ENCODE data around the gene TPK1. TPM values are rescaled to one million over a fixed set of nuclear protein-coding genes. Genes with fewer than 3 reads are reported as not detected.
A peak's percentile ranks its signal among the peaks of the same experiment; 100 is the strongest.

Gene TPK1
- total and polyA plus RNA-seq, 2 of the 8 experiments (the other 6 are each of a cell fraction or from before 2014, with no cell fraction given): 1.9 to 2.7 TPM

- Histone ChIP-seq H3K4me1 (replicated peaks in 1 of 4; ENCODE audit: control insufficient read depth in 3 of 4, insufficient read depth in 4 of 4, low read length in 3 of 4) (no peaks in the 10 kb centered on the region), H2BK5ac (ENCODE audit: low read depth, low read length) (no peak overlapping the region), H3K27me3 (replicated peaks in 1 of 4; ENCODE audit: control insufficient read depth in 3 of 4, extremely low read depth in 1 of 4, insufficient read depth in 3 of 4, low read length in 3 of 4) (no peaks in the 10 kb centered on the region), H3K79me1 (ENCODE audit: low read depth, low read length) (no peaks in the 10 kb centered on the region), H3K79me2 (ENCODE audit: control insufficient read depth in 1 of 2, insufficient read depth in 2 of 2, low read length in 2 of 2) (no peaks in the 10 kb centered on the region), H3K9ac (replicated peaks in 1 of 4; ENCODE audit: extremely low read depth in 1 of 4, low read depth in 3 of 4, low read length in 3 of 4) (no peak overlapping the region), H3K23ac (ENCODE audit: insufficient read length) (no peak overlapping the region), H3K56ac (replicated peaks; ENCODE audit: insufficient read length, low read depth, low read length) (no peak overlapping the region), H3K4ac (replicated peaks; ENCODE audit: insufficient read length, low read depth, low read length) (no peak overlapping the region), H2AK5ac (ENCODE audit: low read depth, low read length) (no peak overlapping the region), H3K14ac (ENCODE audit: insufficient read length) (no peak overlapping the region), H3K27ac (ENCODE audit: low read depth, low read length) (no peak overlapping the region), H2BK20ac (ENCODE audit: low read length) (no peak overlapping the region), H4K91ac (replicated peaks; ENCODE audit: insufficient read length, low read length) (no peak overlapping the region), H3K4me3 (ENCODE audit: extremely low read depth in 1 of 4, insufficient read depth in 2 of 4, low read depth in 3 of 4, low read length in 4 of 4) (no peak overlapping the region), H3K23me2 (ENCODE audit: low read depth, low read length) (no peaks in the 10 kb centered on the region), H4K5ac (ENCODE audit: insufficient read length, low read depth, low read length) (no peak overlapping the region), H4K20me1 (replicated peaks in 1 of 2; ENCODE audit: control insufficient read depth in 1 of 2, insufficient read depth in 2 of 2, low read length in 2 of 2) (no peaks in the 10 kb centered on the region), H3K9me3 (ENCODE audit: insufficient read depth in 2 of 2, low read depth in 1 of 2, low read length in 1 of 2) (no peaks in the 10 kb centered on the region), H2AFZ (ENCODE audit: low read length) (no peak overlapping the region), H3K4me2 (ENCODE audit: insufficient read depth in 1 of 2, low read depth in 2 of 2, low read length in 2 of 2) (no peak overlapping the region), H4K8ac (ENCODE audit: extremely low read depth, insufficient read depth, low read length) (no peak overlapping the region), H2BK120ac (replicated peaks; ENCODE audit: low read depth, low read length) (no peak overlapping the region), H3K18ac (ENCODE audit: extremely low read depth, low read length) (no peak overlapping the region), H2BK12ac (ENCODE audit: low read depth, low read length) (no peak overlapping the region), H3K36me3 (ENCODE audit: control insufficient read depth in 2 of 4, insufficient read depth in 4 of 4, low read length in 3 of 4) (no peaks in the 10 kb centered on the region), H2BK15ac (ENCODE audit: low read length) (no peak overlapping the region)
- DNase-seq (ENCODE audit: low read depth in 1 of 2, low spot score in 2 of 2): peak; percentile 54 to 75
- peak; percentile 92 for FAIRE-seq
- TF ChIP-seq E2F6 (IDR thresholded peaks at IDR 0.05): no peak
- TF ChIP-seq EZH2 (IDR thresholded peaks at IDR 0.05; ENCODE audit: low read depth, low read length, severe bottlenecking): no peak
- TF ChIP-seq, protein P1, sequence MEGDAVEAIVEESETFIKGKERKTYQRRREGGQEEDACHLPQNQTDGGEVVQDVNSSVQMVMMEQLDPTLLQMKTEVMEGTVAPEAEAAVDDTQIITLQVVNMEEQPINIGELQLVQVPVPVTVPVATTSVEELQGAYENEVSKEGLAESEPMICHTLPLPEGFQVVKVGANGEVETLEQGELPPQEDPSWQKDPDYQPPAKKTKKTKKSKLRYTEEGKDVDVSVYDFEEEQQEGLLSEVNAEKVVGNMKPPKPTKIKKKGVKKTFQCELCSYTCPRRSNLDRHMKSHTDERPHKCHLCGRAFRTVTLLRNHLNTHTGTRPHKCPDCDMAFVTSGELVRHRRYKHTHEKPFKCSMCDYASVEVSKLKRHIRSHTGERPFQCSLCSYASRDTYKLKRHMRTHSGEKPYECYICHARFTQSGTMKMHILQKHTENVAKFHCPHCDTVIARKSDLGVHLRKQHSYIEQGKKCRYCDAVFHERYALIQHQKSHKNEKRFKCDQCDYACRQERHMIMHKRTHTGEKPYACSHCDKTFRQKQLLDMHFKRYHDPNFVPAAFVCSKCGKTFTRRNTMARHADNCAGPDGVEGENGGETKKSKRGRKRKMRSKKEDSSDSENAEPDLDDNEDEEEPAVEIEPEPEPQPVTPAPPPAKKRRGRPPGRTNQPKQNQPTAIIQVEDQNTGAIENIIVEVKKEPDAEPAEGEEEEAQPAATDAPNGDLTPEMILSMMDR (IDR thresholded peaks at IDR 0.05; ENCODE audit: control extremely low read depth in 1 of 3, insufficient read depth in 1 of 3, low read depth in 1 of 3, low read length in 3 of 3): peak in 2 of 3 experiments; percentile 48 to 77; a peak in 2 of 4 replicates
- TF ChIP-seq, protein P2, sequence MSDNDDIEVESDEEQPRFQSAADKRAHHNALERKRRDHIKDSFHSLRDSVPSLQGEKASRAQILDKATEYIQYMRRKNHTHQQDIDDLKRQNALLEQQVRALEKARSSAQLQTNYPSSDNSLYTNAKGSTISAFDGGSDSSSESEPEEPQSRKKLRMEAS (IDR thresholded peaks at IDR 0.05): no peak
- TF ChIP-seq RAD21 (IDR thresholded peaks at IDR 0.05 in 1 of 2, conservative IDR thresholded peaks at IDR 0.05 in 1 of 2; ENCODE audit: low read depth in 2 of 2, low read length in 2 of 2): peak; percentile 81 to 84
- 89% methylated on average over 4 of the region's 4 CpGs; no CpG with 5 or more reads in 1 of the 2 experiments for WGBS, 2 experiments (ENCODE audit: extremely low coverage in 1 of 2, insufficient coverage in 1 of 2, insufficient read length in 1 of 2, insufficient replicate concordance in 2 of 2, low coverage in 1 of 2, low lambda C conversion rate in 2 of 2, missing lambda C conversion rate in 1 of 2)
- ChIA-PET CTCF (ENCODE audit: partially characterized antibody) (interaction anchor here (0.9 to 3.2 kb wide), 19 partner anchors 9 to 568 kb away, joined by 3 to 28 read pairs (median 5); no protein-coding TSS in a partner anchor), POLR2A (ENCODE audit: partially characterized antibody) (no interaction called here)
These were observed 398.3 kb downstream of the TPK1 start for GRCh38 chr7:144437370-144438191.

All from H1 (cell line).